ENCODE measurements around the gene NKG7.

DNA sequence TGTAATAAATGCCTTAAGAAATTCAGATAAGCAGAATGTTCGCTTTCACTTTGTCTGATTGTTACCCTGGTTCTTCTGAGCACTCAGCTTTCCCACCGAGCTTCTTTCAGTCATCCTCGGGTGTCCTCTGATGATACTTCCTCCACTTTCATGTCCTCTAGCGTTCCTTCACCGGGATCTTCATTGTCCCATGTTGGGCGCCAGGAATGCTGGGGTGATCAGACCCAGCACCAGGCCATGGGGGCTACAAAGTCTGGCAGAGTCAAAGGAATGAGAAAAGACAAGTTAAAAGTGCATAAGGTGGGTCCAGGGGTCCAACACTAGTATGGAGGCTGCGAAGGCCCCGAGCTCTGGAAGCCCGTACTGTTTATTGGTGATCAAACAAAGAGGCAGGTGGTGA, 29.7 kb upstream of the NKG7 start:
- TF ChIP-seq EZH2 (IDR thresholded peaks at IDR 0.05) (no peak), POLR2AphosphoS5 (IDR thresholded peaks at IDR 0.05; ENCODE audit: borderline replicate concordance, low read depth, low read length) (no peak), FOXP2 (optimal IDR thresholded peaks at IDR 0.05; ENCODE audit: control extremely low read depth, extremely low read length, insufficient read depth) (no peak)

Measured in SK-N-MC (cell line).